ENCODE data around the gene SPC24.
"Not testable (repeated sequence)": the region's sequence is repeated elsewhere in the genome, so short reads cannot be mapped to it uniquely, and the experiment has no call there.

SPC24 gene

DNA sequence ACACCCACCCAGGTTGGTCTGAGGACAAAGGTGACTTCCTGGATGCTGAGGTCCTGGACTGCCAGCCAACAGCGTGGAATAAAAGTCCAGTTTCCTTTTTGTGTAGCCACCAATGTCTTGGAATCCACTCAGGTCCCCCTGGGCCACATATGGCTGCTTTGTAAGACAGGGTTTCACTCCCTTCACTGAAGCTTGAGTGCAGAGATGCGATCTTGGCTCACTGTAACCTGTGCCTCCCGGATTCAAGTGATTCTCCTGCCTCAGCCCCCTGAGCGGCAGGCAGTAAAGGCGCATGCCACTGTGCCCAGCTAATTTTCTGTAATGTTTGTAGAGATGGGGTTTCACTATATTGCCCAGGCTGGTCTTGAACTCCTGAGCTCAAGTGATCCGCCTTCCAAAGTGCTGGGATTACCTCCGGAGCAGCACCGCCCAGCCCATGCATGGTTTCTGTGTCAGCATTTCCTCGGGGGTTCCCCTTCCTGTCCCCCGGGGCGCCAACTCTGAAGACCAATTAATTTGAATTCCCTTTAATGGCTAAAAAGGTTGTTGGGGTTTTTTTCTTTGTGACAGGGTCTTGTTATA, 24.2 kb upstream of the SPC24 start:
- no peak for DNase-seq (ENCODE audit: low read depth)
- no peak overlapping the region for H3K4me3 ChIP-seq (ENCODE audit: low read depth, low read length)
- TF ChIP-seq, protein P1, sequence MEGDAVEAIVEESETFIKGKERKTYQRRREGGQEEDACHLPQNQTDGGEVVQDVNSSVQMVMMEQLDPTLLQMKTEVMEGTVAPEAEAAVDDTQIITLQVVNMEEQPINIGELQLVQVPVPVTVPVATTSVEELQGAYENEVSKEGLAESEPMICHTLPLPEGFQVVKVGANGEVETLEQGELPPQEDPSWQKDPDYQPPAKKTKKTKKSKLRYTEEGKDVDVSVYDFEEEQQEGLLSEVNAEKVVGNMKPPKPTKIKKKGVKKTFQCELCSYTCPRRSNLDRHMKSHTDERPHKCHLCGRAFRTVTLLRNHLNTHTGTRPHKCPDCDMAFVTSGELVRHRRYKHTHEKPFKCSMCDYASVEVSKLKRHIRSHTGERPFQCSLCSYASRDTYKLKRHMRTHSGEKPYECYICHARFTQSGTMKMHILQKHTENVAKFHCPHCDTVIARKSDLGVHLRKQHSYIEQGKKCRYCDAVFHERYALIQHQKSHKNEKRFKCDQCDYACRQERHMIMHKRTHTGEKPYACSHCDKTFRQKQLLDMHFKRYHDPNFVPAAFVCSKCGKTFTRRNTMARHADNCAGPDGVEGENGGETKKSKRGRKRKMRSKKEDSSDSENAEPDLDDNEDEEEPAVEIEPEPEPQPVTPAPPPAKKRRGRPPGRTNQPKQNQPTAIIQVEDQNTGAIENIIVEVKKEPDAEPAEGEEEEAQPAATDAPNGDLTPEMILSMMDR (IDR thresholded peaks at IDR 0.05; ENCODE audit: control insufficient read depth, extremely low read depth, insufficient read depth), result no peak

DNA sequence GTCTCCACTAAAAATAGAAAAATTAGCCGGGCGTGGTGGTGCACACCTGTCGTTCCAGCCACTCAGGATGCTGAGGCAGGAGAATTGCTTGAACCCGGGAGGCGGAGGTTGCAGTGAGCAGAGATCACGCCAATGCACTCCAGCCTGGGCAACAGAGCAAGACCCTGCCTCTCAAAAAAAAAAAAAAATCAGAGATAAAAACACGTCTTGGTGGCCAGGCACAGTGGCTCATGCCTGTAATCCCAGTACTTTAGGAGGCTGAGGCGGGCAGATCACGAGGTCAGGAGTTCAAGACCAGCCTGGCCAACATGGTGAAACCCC, 23.5 kb upstream of the SPC24 start:
- not testable (repeated sequence) for DNase-seq (ENCODE audit: low read depth); H3K4me3 ChIP-seq (ENCODE audit: low read depth, low read length)

DNA sequence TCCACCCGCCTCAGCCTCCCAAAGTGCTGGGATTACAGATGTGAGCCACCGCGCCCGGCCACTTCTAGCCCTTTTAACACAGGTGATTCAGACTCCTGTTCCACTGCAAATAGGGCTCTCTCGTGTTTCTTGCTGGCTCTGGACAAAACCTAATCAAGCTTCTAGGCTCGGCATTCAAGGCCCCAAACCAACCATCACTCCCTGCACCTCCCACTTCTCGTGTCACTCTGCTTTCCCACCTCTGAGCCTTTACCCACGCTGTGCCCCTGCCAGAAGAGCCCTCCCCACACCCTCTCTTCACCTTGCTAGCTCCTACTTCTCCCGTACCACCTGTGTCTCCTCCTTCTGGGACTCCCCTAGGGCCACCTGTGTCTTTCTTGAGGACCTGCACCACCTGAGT, 22.0 kb upstream of the SPC24 start:
- DNase-seq (ENCODE audit: low read depth), result no peak
- no peak overlapping the region for H3K4me3 ChIP-seq (ENCODE audit: low read depth, low read length)
- TF ChIP-seq, protein P1 (IDR thresholded peaks at IDR 0.05; ENCODE audit: control insufficient read depth, extremely low read depth, insufficient read depth), result no peak

DNA sequence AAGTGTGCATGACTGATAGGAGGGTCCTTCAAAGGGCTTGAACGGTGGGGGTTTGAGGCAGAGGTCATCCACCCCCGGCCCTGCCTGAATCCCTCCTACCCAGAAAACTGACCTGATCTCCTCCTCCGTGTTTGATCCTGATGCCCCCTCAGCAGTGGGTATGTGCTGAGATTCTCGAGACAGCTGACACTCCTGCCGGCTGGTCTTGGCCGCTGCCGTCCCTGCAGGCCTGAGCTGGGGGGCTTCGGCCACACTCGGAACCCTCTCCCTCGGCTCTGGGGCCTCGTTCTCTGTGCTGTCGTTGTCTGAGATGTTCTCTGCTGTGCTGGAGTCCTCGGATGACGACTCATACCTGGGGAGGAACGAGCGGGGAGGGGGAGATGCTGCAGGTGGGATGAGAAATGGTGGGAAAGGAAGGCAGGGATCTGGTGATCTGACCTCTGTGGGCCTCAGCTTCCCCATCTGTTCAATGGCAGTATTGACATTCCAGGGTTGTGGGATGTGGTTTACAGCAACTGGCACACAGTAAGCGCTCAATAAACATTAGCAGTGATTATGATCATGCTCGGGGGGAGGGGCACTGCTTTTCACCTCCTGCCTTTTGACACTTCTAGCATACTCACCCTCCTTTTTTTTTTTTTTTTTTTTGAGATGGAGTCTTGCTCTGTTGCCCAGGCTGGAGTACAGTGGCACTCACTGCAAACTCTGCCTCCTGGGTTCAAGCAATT, 21.0 kb upstream of the SPC24 start:
- TF ChIP-seq, protein P1 (IDR thresholded peaks at IDR 0.05; ENCODE audit: control insufficient read depth, extremely low read depth, insufficient read depth), result no peak
- DNase-seq (ENCODE audit: low read depth), result no peak
- H3K4me3 ChIP-seq (ENCODE audit: low read depth, low read length), result no peak overlapping the region

DNA sequence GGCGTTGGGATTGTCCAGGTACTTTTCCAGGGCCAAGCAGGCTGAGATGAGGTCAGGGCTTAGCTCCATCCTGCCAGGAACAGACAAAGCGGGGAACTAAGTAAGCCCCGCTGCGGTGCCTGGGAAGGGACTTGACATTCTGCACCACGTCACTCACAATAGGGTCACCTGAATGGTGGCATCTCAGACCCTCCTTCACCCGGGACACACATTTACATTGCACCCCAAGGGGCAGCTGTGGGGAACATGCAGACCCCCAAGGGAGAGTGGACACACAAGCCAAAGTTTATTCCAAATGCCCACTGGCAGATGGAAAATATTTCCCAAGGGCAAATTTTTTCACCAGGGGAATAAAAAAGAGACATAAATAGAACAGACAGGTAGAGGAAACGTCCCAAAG, 20.3 kb upstream of the SPC24 start:
- DNase-seq (ENCODE audit: low read depth), result no peak
- no peak overlapping the region for H3K4me3 ChIP-seq (ENCODE audit: low read depth, low read length)
- TF ChIP-seq, protein P1 (IDR thresholded peaks at IDR 0.05; ENCODE audit: control insufficient read depth, extremely low read depth, insufficient read depth), result no peak

DNA sequence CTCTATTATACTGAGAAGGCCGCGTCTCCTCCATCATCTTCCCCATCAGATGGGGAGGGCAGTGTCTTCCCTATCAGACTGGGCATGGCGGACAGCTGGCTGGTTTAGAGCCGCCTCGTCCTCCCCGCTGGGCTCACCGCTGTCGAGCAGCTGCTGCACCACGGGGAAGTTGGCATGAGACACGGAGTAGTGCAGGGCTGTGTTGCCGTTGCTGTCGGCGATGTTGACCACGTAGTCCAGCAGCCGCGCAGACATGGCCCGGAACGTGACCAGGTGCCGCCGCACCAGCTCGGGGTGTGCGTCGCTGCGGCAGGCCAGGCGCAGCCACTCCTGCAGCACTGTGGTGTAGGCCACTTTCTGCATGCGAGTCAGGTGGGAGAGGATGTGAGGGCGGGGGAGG, 18.8 kb upstream of the SPC24 start:
- TF ChIP-seq, protein P1 (IDR thresholded peaks at IDR 0.05; ENCODE audit: control insufficient read depth, extremely low read depth, insufficient read depth), result no peak
- no peak overlapping the region for H3K4me3 ChIP-seq (ENCODE audit: low read depth, low read length)
- DNase-seq (ENCODE audit: low read depth), result no peak

DNA sequence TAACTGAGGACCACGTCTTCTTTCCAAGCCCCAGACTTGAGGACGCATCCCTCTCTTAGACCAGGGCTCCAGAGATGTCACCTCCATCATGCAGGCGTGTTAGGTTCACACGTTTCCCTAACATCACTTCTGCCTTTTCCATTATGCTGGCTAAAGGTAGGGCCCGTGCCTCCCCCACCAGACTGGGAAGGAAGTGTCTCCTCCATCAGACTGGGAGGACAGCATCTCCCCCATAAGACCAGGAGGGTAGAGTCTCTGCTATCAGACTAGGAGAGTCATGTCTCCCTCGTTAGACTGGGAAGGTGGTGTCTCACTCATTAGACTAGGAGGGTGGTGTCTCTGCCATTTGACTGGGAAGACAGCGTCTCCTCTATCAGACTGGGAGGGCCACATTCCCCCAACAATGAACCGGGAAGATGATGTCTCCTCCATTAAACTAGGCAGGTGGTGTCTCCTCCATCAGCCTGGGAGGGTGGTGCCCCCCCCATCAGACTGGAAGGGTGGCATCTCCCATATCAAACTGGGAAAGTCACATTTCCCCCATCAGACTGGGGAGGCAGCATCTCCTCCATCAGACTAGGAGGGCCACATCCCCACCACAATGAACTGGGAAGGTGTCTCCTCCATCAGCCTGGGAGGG, 18.1 kb upstream of the SPC24 start:
- TF ChIP-seq, protein P1 (IDR thresholded peaks at IDR 0.05; ENCODE audit: control insufficient read depth, extremely low read depth, insufficient read depth), result no peak
- no peak overlapping the region for H3K4me3 ChIP-seq (ENCODE audit: low read depth, low read length)
- DNase-seq (ENCODE audit: low read depth), result no peak

Data from LNCaP clone FGC (cell line).